ENCODE data around the gene C10orf67.

C10orf67 gene

GRCh38 chr10:23197416-23197861, 147.2 kb downstream of the C10orf67 start:
- Histone ChIP-seq H3K9me3 (ENCODE audit: severe bottlenecking) (no peaks in the 10 kb centered on the region), H3K4me3 (ENCODE audit: severe bottlenecking) (no peak overlapping the region), H3K4me1 (ENCODE audit: insufficient read depth, poor library complexity, severe bottlenecking) (no peaks in the 10 kb centered on the region), H3K27ac (ENCODE audit: poor library complexity, severe bottlenecking) (no peak overlapping the region), H3K36me3 (ENCODE audit: low read depth) (no peaks in the 10 kb centered on the region), H3K27me3 (ENCODE audit: insufficient read depth, poor library complexity, severe bottlenecking) (peaks cover 95% of the 10 kb centered on the region)
- ATAC-seq (ENCODE audit: low read depth) (no peak), DNase-seq (ENCODE audit: low spot score) (no peak)
- TF ChIP-seq CTCF (IDR thresholded peaks at IDR 0.05; ENCODE audit: poor library complexity, severe bottlenecking), result no peak

GRCh38 chr10:23196915-23197314, 147.7 kb downstream of the C10orf67 start:
- peaks cover 95% of the 10 kb centered on the region for H3K27me3 ChIP-seq (ENCODE audit: insufficient read depth, poor library complexity, severe bottlenecking)
- no peak overlapping the region for H3K27ac ChIP-seq (ENCODE audit: poor library complexity, severe bottlenecking)
- H3K4me1 ChIP-seq (ENCODE audit: insufficient read depth, poor library complexity, severe bottlenecking), result no peaks in the 10 kb centered on the region
- ATAC-seq (ENCODE audit: low read depth) (no peak), DNase-seq (ENCODE audit: low spot score) (no peak)
- H3K36me3 ChIP-seq (ENCODE audit: low read depth), result no peaks in the 10 kb centered on the region
- TF ChIP-seq CTCF (IDR thresholded peaks at IDR 0.05; ENCODE audit: poor library complexity, severe bottlenecking), result no peak
- H3K4me3 ChIP-seq (ENCODE audit: severe bottlenecking), result no peak overlapping the region
- no peaks in the 10 kb centered on the region for H3K9me3 ChIP-seq (ENCODE audit: severe bottlenecking)

- no peak overlapping the region for H3K4me3 ChIP-seq (ENCODE audit: severe bottlenecking)
- H3K27ac ChIP-seq (ENCODE audit: poor library complexity, severe bottlenecking), result no peak overlapping the region
- H3K9me3 ChIP-seq (ENCODE audit: severe bottlenecking), result no peaks in the 10 kb centered on the region
- DNase-seq (ENCODE audit: low spot score) (no peak), ATAC-seq (ENCODE audit: low read depth) (no peak)
- H3K4me1 ChIP-seq (ENCODE audit: insufficient read depth, poor library complexity, severe bottlenecking), result no peaks in the 10 kb centered on the region
- H3K27me3 ChIP-seq (ENCODE audit: insufficient read depth, poor library complexity, severe bottlenecking), result peaks cover 95% of the 10 kb centered on the region
- H3K36me3 ChIP-seq (ENCODE audit: low read depth), result no peaks in the 10 kb centered on the region
- TF ChIP-seq CTCF (IDR thresholded peaks at IDR 0.05; ENCODE audit: poor library complexity, severe bottlenecking), result no peak
Observed at GRCh38 chr10:23195846-23196600, 148.6 kb downstream of the C10orf67 start.

- Histone ChIP-seq H3K4me1 (ENCODE audit: insufficient read depth, poor library complexity, severe bottlenecking) (no peaks in the 10 kb centered on the region), H3K27ac (ENCODE audit: poor library complexity, severe bottlenecking) (no peak overlapping the region), H3K4me3 (ENCODE audit: severe bottlenecking) (no peak overlapping the region), H3K27me3 (ENCODE audit: insufficient read depth, poor library complexity, severe bottlenecking) (peaks cover 95% of the 10 kb centered on the region), H3K36me3 (ENCODE audit: low read depth) (no peaks in the 10 kb centered on the region), H3K9me3 (ENCODE audit: severe bottlenecking) (no peaks in the 10 kb centered on the region)
- DNase-seq (ENCODE audit: low spot score) (no peak), ATAC-seq (ENCODE audit: low read depth) (no peak)
- no peak for TF ChIP-seq CTCF (IDR thresholded peaks at IDR 0.05; ENCODE audit: poor library complexity, severe bottlenecking)
Observed at GRCh38 chr10:23194966-23195845, 149.4 kb downstream of the C10orf67 start.

All from RWPE2 (cell line).